Measurements from ENCODE around the gene FASN. TPM values are rescaled to one million over a fixed set of nuclear protein-coding genes. Genes with fewer than 3 reads are reported as not detected.

The FASN gene
- polyA plus RNA-seq, 1 donor from 2014 or later, result 26.4 TPM

- Histone ChIP-seq H3K36me3 (ENCODE audit: insufficient read depth, low read length) (no peaks in the 10 kb centered on the region), H4K20me1 (ENCODE audit: insufficient read depth) (no peaks in the 10 kb centered on the region), H3K27ac (ENCODE audit: low read length) (no peak overlapping the region), H3K9ac (ENCODE audit: low read length) (no peak overlapping the region), H3K4me2 (ENCODE audit: low read length) (no peak overlapping the region), H3K79me2 (replicated peaks; ENCODE audit: insufficient read depth, low read length) (peaks cover 9% of the 10 kb centered on the region), H3K9me2 (ENCODE audit: insufficient read depth, low read length) (no peaks in the 10 kb centered on the region), H3K4me3 (ENCODE audit: low read length) (no peak overlapping the region), H3F3A (ENCODE audit: insufficient read depth, low read length, poor library complexity, severe bottlenecking) (no peaks in the 10 kb centered on the region), H3K27me3 (ENCODE audit: insufficient read depth, low read depth, low read length) (no peaks in the 10 kb centered on the region), H2AFZ (ENCODE audit: low read depth, low read length) (no peak overlapping the region), H3K9me3 (ENCODE audit: low read length) (no peaks in the 10 kb centered on the region)
- TF ChIP-seq CTCF (IDR thresholded peaks at IDR 0.05; ENCODE audit: poor library complexity, severe bottlenecking), result no peak
- TF ChIP-seq REST (IDR thresholded peaks at IDR 0.05; ENCODE audit: borderline replicate concordance), result no peak
- TF ChIP-seq SMC3 (conservative IDR thresholded peaks at IDR 0.05; ENCODE audit: poor library complexity), result no peak
- TF ChIP-seq MXI1 (conservative IDR thresholded peaks at IDR 0.05; ENCODE audit: poor library complexity, severe bottlenecking), result no peak
- no peak for TF ChIP-seq EP300 (conservative IDR thresholded peaks at IDR 0.05; ENCODE audit: poor library complexity, severe bottlenecking)
- TF ChIP-seq RAD21 (conservative IDR thresholded peaks at IDR 0.05), result no peak
- no peak for TF ChIP-seq POLR2AphosphoS5 (IDR thresholded peaks at IDR 0.05)
- TF ChIP-seq EZH2 (IDR thresholded peaks at IDR 0.05; ENCODE audit: borderline replicate concordance, insufficient read depth, low read length, poor library complexity, severe bottlenecking), result no peak
- no peak for TF ChIP-seq TAF1 (IDR thresholded peaks at IDR 0.05; ENCODE audit: low read depth)
Measured at GRCh38 chr17:82090549-82091263, 7.3 kb downstream of the FASN start.

- H3K36me3 ChIP-seq (ENCODE audit: insufficient read depth, low read length), result no peaks in the 10 kb centered on the region
Measured at GRCh38 chr17:82089723-82090548, 8.1 kb downstream of the FASN start.

More at GRCh38 chr17:82089723-82090548, 8.1 kb downstream of the FASN start:
- TF ChIP-seq RAD21 (conservative IDR thresholded peaks at IDR 0.05) (no peak), CTCF (IDR thresholded peaks at IDR 0.05; ENCODE audit: poor library complexity, severe bottlenecking) (no peak), POLR2AphosphoS5 (IDR thresholded peaks at IDR 0.05) (no peak), EZH2 (IDR thresholded peaks at IDR 0.05; ENCODE audit: borderline replicate concordance, insufficient read depth, low read length, poor library complexity, severe bottlenecking) (no peak), SMC3 (conservative IDR thresholded peaks at IDR 0.05; ENCODE audit: poor library complexity) (no peak), TAF1 (IDR thresholded peaks at IDR 0.05; ENCODE audit: low read depth) (no peak)
- Histone ChIP-seq H3K9me3 (ENCODE audit: low read length) (no peaks in the 10 kb centered on the region), H3K9ac (ENCODE audit: low read length) (no peak overlapping the region), H3K27ac (ENCODE audit: low read length) (no peak overlapping the region), H3K79me2 (replicated peaks; ENCODE audit: insufficient read depth, low read length) (peaks cover under 1% of the 10 kb centered on the region), H3K4me2 (ENCODE audit: low read length) (no peak overlapping the region), H3K4me3 (ENCODE audit: low read length) (no peak overlapping the region), H2AFZ (ENCODE audit: low read depth, low read length) (no peak overlapping the region), H3K27me3 (ENCODE audit: insufficient read depth, low read depth, low read length) (no peaks in the 10 kb centered on the region), H4K20me1 (ENCODE audit: insufficient read depth) (no peaks in the 10 kb centered on the region), H3K9me2 (ENCODE audit: insufficient read depth, low read length) (no peaks in the 10 kb centered on the region), H3F3A (ENCODE audit: insufficient read depth, low read length, poor library complexity, severe bottlenecking) (no peaks in the 10 kb centered on the region)
